ENCODE measurements around the gene SSH3.

- TF ChIP-seq CTCF (IDR thresholded peaks at IDR 0.05), result no peak
- TF ChIP-seq EP300 (IDR thresholded peaks at IDR 0.05), result no peak
- TF ChIP-seq POLR2A (IDR thresholded peaks at IDR 0.05), result no peak
- TF ChIP-seq POLR2AphosphoS5 (IDR thresholded peaks at IDR 0.05), result no peak
Observed at GRCh38 chr11:67309661-67310061, 6.3 kb downstream of the SSH3 start.

All from upper lobe of left lung (tissue), 4 donors.